ENCODE measurements around the gene KCNH2. TPM values are rescaled to one million over a fixed set of nuclear protein-coding genes. Genes with fewer than 3 reads are reported as not detected.

The KCNH2 gene
- total and polyA plus RNA-seq, 2 of the 13 experiments (the other 11 are each of a cell fraction or from before 2014, with no cell fraction given) = 0.09 to 0.11 TPM

- TF ChIP-seq ZBTB4 (CRISPR knock-in tag; IDR thresholded peaks at IDR 0.05; ENCODE audit: borderline replicate concordance) (peak; percentile 44; the same call in 1 of the 2 replicates), ZFP1 (CRISPR knock-in tag; IDR thresholded peaks at IDR 0.05) (no peak), SOX5 (CRISPR knock-in tag; IDR thresholded peaks at IDR 0.05; ENCODE audit: borderline replicate concordance) (0 out of 2 replicates have a peak, but pooled peaks have one; percentile 14), KDM1A (CRISPR knock-in tag; IDR thresholded peaks at IDR 0.05) (0 out of 2 replicates have a peak, but pooled peaks have one; percentile 38), MXI1 (IDR thresholded peaks at IDR 0.05; ENCODE audit: borderline replicate concordance, low read depth, low read length) (no peak), IRF9 (CRISPR knock-in tag; IDR thresholded peaks at IDR 0.05; ENCODE audit: borderline replicate concordance) (no peak), REPIN1 (CRISPR knock-in tag; IDR thresholded peaks at IDR 0.05; ENCODE audit: borderline replicate concordance, low read depth) (peak; percentile 70; the same call in 1 of the 2 replicates), TRAFD1 (CRISPR knock-in tag; IDR thresholded peaks at IDR 0.05; ENCODE audit: borderline replicate concordance) (no peak), ZNF720 (CRISPR knock-in tag; IDR thresholded peaks at IDR 0.05) (no peak), MEIS1 (CRISPR knock-in tag; IDR thresholded peaks at IDR 0.05; ENCODE audit: borderline replicate concordance) (peak; percentile 45; the same call in 1 of the 2 replicates), MAZ (IDR thresholded peaks at IDR 0.05; ENCODE audit: borderline replicate concordance, low read depth, low read length) (no peak), MAZ (CRISPR knock-in tag; IDR thresholded peaks at IDR 0.05; ENCODE audit: low read depth) (0 out of 2 replicates have a peak, but pooled peaks have one; percentile 34), HMG20B (CRISPR knock-in tag; conservative IDR thresholded peaks at IDR 0.05) (0 out of 2 replicates have a peak, but pooled peaks have one; percentile 54), MTA1 (CRISPR knock-in tag; IDR thresholded peaks at IDR 0.05; ENCODE audit: borderline replicate concordance) (peak; percentile 54; the same call in 1 of the 2 replicates), ZNF232 (CRISPR knock-in tag; IDR thresholded peaks at IDR 0.05; ENCODE audit: borderline replicate concordance) (no peak), NFYC (CRISPR knock-in tag; IDR thresholded peaks at IDR 0.05) (no peak), ARNT (IDR thresholded peaks at IDR 0.05) (no peak), CENPX (CRISPR knock-in tag; IDR thresholded peaks at IDR 0.05) (no peak), STAT5B (CRISPR knock-in tag; IDR thresholded peaks at IDR 0.05) (0 out of 2 replicates have a peak, but pooled peaks have one; percentile 52), NCOA2 (CRISPR knock-in tag; IDR thresholded peaks at IDR 0.05) (peak; percentile 42; the same call in 1 of the 2 replicates), KDM4B (CRISPR knock-in tag; IDR thresholded peaks at IDR 0.05) (no peak), MAX (IDR thresholded peaks at IDR 0.05) (peak; percentile 58), TCF7 (IDR thresholded peaks at IDR 0.05; ENCODE audit: low read depth) (no peak), MEIS2 (CRISPR knock-in tag; IDR thresholded peaks at IDR 0.05) (no peak), ZZZ3 (CRISPR knock-in tag; IDR thresholded peaks at IDR 0.05; ENCODE audit: borderline replicate concordance) (no peak)
Measured at GRCh38 chr7:151008511-151009323, 30.6 kb upstream of the KCNH2 start (continued).

Measured in HepG2 (cell line).